Stimulated activated CD8-positive, alpha-beta memory T cell treated with anti-CD3 and anti-CD28 coated beads, Interleukin-7, amount 100 ng/mL, for 1 hour (primary cell): ENCODE measurements around the gene MARCKSL1.
"Not testable (repeated sequence)": the region's sequence is repeated elsewhere in the genome, so short reads cannot be mapped to it uniquely, and the experiment has no call there.

Source experiments
- DNase-seq, 2 donors: peaks; one replicate each; pipeline ENCODE4 v3.0.0-alpha.2; 2020; ENCODE audit warnings: low read depth in 2 of 2

MARCKSL1 gene

DNA sequence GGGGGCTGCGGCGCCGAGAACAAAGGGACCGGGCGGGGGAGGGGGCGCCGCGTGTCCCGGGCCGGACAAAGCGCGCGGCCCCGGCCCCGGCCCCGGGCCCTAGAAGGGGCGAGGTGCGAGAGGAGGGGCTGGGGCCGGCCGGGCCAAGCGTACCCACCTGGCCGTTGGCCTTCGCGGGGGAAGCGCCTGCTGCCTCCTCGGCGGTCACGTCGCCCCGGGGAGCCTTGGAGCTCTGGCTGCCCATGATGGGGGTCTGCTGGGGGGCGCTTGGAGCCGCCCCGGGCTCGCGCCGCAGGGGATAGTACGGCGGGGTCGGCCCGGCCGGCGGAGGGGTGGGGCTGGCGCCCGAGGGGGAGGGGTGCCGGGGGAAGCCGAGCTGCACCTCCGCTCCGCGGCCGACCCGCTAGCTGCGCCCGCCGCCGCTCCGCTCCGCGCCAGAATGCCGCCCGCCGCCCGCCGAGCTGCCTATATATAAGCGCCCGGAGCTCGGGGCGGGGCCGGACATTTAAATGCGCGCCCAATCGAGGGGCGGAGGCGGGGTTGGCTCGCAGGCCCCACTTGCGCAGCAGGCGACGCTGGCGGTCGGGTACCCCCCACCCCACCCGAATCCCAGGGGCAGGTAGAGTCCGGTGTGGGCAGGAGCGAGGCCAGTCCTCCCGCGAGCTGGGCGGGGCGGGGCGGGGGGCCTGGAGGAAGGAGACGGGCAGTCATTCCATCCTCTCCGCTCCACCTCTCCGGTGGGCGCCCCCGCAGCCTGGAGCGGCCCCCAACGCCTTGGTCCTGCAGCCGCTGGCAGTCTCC lies at the start of gene MARCKSL1:
TSS of gene MARCKSL1 (minus strand) at position 444 of the 801 bp plus-strand sequence. CDS start at position 244, 200 bp downstream.
- DNase-seq = peak; percentile 75 to 78

DNA sequence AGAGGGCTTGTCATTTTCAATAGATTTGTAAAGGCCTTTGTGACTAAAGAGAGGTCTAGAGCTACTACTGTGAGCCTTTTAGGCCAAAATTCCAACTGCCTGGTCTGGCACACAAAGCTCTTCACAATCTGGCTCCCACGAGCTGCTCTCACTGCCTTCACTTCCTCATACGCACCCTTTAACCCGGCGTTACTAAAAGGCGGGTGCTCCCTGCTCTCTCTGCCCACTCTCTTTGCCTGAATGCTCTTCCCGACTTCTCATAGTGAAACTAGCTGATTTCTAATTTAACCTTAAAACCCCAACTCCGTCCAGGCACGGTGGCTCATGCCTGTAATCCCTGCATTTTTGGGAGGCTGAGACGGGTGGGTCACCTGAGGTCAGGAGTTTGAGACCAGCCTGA lies 44.0 kb upstream of the MARCKSL1 start:
- no peak for DNase-seq

GRCh38 chr1:32377541-32378220 lies 41.6 kb upstream of the MARCKSL1 start:
- no peak for DNase-seq

- no peak for DNase-seq
Observed at GRCh38 chr1:32376199-32376598, 40.2 kb upstream of the MARCKSL1 start.

DNA sequence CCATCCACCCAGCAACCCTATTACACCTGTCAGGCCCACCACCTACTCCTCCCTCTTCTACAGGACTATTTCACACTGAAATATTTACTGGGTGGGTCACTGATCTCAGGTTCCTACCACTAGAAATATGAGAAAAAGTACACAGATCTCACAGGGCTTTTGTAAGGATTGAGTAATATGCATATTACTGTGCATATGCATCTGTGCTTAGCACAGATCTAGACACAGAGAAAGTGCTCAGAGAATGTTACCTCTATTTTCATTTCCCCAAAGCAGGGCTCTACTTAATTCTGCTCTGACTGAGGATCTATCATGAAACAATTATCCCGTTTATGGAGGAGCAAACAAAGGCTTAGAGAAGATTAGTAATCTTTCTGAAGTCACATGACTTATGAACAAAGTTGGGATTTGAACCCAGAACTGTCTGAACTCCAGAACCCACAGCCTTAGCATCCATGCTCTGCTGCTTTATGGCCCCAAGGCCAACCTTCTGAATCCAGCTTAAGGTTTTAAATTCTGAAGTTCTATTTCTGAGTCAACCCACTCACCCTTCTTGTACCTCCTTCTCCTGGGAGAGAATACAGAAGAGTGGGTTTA lies 38.1 kb upstream of the MARCKSL1 start:
- DNase-seq = no peak

DNA sequence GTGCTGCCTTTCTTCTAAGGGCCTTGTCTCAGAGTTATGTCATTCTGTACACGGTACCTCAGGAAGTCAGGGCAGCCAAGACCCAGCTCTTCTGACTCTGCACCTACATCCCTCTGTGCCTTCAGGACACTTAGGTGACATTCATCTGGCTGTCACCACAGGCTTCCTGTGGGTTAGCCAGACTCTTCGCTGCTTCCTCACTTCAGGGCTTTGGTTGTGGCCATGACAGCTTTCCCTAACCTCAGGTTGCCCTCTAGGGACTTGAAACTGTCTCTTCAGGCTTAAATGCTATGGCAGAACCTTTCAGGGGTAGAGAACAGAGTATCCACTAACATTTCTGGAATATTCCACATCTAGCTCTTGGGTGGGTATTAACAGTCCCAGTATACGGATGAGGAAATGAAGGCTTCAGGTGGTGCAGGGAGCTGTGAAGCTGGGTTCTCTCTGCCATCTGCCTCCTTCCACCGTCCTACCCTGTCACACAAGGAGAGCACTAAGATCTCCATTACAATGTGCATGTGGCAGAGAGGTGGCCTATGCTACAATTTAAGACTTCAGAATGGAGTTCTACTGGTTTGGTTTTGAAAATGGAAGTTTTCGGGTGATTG lies 36.2 kb upstream of the MARCKSL1 start:
- no peak for DNase-seq

DNA sequence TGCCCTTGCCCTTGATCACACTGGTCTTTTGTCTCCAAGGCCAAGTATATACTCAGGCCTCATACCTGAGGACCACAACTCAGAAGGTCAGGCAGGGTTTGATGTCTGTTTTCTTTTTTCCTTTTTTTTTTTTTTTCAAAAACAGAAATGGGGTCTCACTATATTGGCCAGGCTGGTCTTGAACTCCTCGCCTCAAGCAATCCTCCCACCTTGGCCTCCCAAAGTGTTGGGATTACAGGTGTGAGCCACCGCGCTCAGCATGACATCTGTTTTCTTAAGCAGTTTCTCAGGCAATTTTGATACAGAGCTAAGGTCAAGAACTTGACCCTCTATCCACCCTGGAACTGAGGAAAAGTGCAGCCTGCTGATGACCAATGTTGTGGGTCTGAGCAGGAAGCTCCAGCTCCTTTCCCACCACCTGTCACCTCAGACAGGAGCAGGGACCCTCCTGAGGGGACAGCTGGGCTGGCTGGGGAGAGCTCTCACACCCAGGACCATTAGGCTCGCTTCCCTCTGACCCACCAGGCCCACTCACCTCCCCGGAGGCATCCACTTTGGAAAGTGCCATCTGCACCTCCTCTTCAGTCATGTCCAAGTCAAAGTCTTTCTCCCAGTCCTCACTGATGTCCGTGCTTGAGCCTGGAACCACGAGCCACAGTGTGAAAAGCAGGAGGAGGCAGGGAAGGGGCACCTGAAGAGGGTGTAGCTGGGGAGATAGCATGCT lies 32.0 kb upstream of the MARCKSL1 start:
- DNase-seq = no peak

GRCh38 chr1:32365445-32365844 lies 29.4 kb upstream of the MARCKSL1 start:
- DNase-seq = no peak

GRCh38 chr1:32364836-32365235 lies 28.8 kb upstream of the MARCKSL1 start:
- no peak for DNase-seq

DNA sequence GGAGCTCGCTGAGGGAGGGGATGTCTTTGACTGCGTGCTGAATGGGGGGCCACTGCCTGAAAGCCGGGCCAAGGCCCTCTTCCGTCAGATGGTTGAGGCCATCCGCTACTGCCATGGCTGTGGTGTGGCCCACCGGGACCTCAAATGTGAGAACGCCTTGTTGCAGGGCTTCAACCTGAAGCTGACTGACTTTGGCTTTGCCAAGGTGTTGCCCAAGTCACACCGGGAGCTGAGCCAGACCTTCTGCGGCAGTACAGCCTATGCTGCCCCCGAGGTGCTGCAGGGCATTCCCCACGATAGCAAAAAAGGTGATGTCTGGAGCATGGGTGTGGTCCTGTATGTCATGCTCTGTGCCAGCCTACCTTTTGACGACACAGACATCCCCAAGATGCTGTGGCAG lies 27.7 kb upstream of the MARCKSL1 start:
- no peak for DNase-seq

DNA sequence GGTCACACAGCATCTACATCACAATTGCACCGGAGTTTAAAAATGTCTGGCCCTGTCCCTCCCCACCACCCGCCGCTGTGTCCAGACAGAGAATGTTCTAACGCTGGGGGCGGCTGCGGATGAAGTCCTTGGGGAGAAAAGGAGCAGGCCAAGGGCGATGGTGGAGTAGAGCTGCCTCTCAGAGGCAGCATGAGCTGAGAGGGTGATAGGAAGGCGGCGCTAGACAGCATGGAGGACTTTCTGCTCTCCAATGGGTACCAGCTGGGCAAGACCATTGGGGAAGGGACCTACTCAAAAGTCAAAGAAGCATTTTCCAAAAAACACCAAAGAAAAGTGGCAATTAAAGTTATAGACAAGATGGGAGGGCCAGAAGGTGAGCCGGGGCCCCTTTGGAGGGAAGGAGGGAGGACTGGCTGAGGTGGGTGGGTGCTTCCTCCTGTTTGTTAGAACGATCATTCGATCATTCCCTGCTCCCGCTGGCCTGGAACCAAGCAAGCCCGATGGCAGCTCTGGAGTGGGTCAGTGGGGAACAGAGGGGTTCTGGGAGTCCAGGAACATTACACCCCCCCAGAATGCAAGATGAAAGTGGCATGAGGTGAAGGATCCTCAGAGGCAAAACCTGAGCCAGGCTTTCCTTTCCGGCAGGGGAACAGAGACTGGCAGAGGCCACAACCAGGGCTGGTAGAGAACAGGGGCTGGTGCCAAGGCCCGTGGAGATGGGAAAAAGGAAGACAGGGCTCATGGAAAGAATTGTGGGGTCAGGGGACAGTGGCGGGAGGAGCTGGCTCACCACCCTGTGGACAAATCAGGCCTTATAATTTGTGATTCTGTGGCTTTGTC lies 26.7 kb upstream of the MARCKSL1 start, which contains the start of the genes FAM229A and TSSK3:
TSS of gene FAM229A (minus strand) at position 12 of the 840 bp plus-strand sequence. CDS start 394 bp downstream, outside the sequence.
TSS of gene TSSK3 (plus strand) at position 66 of the 840 bp plus-strand sequence. CDS start at position 229, 163 bp downstream.
- DNase-seq = no peak

- no peak for DNase-seq
Observed at GRCh38 chr1:32361674-32362473, 25.8 kb upstream of the MARCKSL1 start.

GRCh38 chr1:32361308-32361673 lies 25.3 kb upstream of the MARCKSL1 start:
- DNase-seq = no peak

GRCh38 chr1:32358435-32358834 lies 22.4 kb upstream of the MARCKSL1 start:
- DNase-seq = no peak

DNA sequence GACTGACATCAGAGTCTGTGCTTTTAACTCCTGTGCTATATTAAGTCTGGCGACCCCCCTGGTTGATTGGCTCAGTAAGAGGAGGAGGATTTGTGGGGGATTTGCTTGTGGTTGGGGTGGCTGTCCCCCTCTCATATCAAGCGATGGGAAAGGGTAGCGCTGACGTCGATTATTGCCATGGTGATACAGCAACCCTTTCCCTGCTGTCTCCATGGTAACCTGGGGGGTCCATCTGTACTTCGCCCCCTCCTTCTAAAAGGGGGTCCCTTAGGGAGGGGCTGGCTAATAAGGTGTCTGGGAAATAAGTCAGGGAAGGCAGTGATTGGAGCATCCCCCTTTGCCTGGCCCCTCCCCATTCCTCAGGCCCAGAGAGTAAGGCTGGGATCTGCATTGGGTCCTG lies 21.6 kb upstream of the MARCKSL1 start:
- DNase-seq = no peak

DNA sequence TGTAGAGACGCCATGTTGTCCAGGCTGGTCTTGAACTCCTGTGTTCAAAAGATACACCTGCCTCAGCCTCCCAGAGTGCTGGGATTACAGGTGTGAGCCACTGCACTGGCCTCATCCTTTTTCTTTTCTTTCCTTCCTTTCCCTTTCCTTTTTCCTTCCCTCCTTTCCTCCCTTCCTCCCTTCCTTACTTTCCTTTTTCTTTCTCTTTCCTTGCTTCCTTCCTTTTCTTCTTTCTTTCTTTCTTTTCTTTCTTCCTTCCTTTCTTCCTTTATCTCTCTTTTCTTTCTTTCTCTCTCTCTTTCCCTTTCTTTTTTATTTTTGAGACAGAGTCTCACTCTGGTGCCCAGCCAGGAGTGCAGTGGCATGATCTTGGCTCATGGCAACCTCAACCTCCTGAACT lies 20.4 kb upstream of the MARCKSL1 start:
- DNase-seq = no peak

- not testable (repeated sequence) for DNase-seq
Observed at GRCh38 chr1:32355778-32356177, 19.7 kb upstream of the MARCKSL1 start.

DNA sequence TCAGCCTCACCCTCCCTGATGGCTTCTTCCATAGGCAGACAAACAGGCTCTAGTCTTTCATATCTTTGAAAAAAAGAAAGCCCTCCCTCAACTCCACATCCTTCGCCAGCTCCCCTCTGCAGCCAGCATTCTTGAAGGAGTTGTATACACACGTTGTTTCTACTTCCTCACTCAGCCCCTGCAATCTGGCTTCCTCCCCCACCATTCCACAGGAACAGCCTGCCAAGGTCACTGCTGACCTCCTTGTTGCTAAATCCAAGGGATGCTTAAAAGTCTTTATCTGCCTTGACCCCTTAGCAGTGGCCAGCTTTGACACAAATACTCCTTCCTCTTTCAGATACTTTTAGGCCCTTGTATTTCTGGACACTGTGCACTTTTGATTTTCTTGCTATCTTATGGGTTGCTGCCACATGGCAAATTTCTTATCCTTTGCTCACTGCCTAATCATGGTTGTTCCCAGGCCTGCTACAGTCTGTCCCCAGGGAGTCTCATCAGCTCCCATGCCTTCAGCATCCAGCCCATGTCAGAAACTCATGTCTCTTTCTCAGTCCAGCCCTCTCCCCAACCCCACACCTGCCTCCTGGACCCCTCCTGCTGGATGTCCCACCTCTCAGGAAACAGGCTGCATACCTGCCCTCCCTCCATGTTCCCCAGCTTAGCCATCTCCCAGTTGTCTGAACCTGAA lies 18.0 kb upstream of the MARCKSL1 start:
- DNase-seq = no peak

- DNase-seq = no peak
Observed at GRCh38 chr1:32353431-32353830, 17.4 kb upstream of the MARCKSL1 start.
